Left forelimb (tissue), 1 donor: Measurements from ENCODE around the gene HEXB.
"Not testable (repeated sequence)": the region's sequence is repeated elsewhere in the genome, so short reads cannot be mapped to it uniquely, and the experiment has no call there.

ENCODE experiments used
- DNase-seq: peaks from one replicate; pipeline ENCODE4 v3.0.0-alpha.2; 2018; ENCODE audit warnings: low spot score

HEXB gene

GRCh38 chr5:74659172-74659571 is 25.9 kb upstream of the HEXB start:
- no peak for DNase-seq

DNA sequence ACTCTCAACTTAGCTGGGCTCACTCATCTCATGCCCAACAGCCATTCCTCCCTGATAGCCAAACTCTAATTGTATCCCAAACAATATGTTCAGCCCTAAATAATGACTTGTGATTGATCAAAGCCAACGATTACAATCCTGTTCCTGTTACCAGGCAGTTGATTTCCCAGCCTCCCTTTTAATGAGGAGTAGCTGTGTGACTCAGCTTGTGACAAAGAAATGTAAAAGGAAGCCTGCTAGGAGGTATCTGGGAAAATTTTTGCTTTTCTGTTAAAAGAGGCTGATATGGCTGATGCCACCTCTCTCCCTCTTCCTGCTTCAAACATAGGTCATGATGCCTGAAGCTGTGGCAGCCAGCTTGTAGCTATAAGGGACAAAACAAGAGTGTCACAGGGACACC is 24.9 kb upstream of the HEXB start:
- no peak for DNase-seq

DNA sequence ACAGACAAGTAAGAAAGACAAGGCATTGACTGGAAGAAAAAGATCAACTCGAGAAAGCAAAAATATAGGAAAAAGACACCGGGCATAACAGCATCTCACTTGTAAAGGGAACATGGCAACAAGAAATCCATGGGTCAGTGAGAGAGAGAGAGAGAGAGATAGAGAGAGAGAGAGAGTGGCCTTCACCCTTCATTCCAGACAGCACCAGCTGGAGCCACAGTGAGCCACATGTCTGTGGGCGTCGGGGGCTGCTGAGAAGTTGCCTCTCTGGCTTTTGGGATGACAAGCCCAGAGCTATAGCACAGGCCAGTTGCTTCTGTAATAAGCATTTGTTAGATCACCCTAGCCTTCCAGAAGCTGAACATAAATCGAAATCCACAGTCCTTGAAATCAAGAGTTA is 24.2 kb upstream of the HEXB start:
- DNase-seq: no peak

DNA sequence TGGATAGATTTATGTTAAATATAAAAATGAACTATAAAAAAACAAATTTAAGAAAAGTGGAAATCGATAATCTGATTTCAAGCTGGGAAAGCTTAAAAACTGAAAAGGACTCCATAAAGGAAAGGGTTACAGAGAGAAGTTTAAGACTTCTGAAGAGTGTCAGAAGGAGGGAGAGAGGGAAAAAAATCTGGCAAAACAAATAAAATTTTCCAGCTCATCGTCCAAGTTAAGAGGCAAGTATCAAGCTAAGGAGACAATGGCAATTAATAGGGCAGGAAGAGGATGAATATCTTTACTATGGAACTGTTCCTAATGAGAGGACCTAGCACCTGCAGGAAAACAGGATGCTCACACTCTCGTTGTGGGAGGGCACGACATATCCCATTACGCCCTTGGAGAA is 20.5 kb upstream of the HEXB start:
- DNase-seq: no peak

- no peak for DNase-seq
These were observed 19.8 kb upstream of the HEXB start for GRCh38 chr5:74665273-74665672.

GRCh38 chr5:74665816-74666215 is 19.2 kb upstream of the HEXB start:
- DNase-seq: no peak

DNA sequence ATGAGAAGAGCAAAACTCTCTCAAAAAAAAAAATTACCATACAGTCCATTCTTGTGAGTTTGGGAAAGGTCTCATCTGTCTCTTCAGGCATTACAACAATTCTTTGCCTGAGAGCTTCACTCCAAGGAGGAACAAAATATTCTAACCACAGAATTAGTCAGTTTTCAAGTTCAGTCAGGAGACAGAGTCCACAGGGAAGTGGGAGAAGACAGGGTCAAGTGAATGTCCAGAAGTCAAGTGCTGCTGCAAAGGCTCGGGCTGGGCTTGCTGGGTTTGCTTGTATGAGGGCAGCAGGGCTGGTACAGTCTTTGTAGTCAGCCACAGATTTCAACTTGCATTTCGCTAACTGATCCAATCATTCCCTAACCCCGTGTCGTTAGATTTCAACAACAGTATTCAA is 17.6 kb upstream of the HEXB start:
- no peak for DNase-seq

GRCh38 chr5:74669821-74670220 is 15.2 kb upstream of the HEXB start:
- DNase-seq: no peak

DNA sequence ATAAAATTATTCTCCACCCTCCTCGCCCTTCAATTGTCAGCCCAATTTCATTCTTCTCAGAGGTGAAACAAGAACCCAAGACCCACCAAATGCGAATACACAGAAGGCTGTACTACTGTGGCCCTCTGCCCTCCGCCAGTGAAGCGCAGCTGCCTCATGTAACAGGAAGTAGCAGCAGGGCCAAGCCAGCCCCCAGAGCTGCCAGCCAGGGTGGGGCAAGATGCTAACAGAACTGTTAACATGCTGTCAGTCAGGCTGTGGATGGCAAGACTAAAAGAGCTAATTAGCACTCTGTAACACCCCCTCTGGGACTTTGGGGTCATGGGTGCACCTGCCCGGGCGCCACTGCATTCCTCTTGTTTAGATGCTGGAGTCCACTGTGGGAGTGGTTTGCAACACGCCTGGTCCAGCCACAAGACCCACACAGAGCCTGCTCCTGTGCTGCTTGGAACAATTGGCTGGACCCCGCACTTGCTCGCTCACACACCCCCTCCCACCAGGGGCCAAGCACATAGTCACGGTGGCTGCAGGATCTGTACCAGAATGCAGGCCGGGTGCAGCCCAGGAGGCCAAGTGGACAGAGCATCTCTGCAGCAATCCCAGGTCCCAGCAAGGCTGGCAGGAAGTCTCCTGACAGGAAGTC is 14.5 kb upstream of the HEXB start:
- DNase-seq: no peak

DNA sequence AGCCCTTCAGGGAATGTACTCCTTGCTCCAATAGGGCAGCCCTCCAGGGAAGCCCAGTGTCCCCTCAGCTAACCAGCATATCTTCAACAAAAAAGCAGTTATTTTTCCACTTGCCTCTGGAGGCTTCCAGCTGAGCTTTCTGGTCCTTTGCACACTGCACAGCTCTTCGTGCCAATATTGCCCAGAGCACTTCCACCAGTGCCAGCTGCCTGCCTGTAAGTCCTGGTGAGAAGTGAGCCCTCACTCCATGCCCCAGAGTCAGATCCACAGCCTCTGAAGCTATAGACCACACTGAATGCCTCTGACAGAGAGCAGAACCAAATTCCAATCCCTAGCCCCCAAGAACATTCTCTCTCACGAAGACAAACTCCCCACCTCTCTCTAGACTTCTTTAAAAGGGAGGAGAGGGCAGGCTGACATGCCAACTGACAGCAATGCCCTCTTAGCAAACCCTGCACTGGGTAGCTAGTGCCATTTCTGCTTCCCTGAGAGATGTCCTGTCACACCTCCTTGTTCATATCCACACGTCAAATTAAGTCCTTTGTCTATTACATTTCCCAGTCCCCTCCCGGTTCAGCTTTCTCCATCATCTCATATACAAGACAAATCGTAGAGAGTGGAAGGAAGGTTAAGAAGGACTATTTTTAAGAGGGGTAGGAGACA is 12.7 kb upstream of the HEXB start:
- no peak for DNase-seq

DNA sequence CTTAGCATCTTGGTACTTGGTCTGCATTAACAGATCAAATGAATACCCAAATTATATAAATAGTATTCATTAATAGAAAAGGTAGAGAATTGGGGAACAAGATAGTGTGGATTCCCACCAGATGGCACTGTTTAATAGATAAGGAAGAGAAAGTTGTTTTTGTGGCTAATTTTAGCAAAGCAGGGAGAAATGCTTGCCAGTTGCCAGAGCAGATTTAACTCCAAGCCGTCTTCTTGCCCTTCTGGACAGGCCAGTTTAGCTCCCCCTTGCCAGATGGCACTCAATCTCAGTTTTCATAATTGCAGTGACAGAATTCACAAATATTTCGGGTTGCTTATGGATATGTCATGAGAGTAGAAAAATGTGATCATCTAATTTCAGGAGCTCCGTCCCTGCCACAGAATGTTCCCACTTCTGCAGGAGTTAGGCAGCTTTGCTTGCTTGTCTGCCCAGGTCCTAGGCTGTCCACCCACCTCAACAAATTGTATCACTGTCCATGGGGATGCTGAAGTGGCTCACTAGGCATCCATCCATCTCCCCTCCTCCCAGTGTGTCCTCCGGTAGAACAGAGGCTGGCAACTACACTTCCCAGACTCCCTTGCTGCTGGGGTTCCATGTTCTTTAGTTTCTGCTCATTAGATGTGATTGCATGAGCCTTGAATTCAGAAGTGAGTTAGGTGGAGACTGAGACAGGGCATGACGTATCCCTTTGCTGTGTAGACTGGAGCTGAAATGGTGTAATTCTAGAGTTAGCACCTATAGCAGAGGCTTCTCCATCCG is 11.8 kb upstream of the HEXB start:
- no peak for DNase-seq

DNA sequence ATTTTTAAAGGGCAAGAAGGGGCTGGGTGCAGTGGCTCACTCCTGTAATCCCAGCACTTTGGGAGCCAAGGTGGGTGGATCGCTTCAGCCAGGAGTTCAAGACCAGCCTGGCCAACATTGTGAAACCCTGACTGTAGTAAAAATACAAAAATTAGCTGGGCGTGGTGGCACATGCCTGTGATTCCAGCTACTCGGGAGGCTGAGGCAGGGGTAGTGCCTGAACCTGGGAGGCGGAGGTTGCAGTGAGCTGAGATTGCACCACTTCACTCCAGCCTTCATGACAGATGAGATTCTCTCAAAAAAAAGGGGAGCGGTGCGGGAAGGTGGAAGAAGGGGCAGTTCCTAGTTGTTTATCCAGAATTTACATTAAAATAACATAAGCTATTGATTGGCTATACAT is 8.6 kb upstream of the HEXB start:
- not testable (repeated sequence) for DNase-seq

DNA sequence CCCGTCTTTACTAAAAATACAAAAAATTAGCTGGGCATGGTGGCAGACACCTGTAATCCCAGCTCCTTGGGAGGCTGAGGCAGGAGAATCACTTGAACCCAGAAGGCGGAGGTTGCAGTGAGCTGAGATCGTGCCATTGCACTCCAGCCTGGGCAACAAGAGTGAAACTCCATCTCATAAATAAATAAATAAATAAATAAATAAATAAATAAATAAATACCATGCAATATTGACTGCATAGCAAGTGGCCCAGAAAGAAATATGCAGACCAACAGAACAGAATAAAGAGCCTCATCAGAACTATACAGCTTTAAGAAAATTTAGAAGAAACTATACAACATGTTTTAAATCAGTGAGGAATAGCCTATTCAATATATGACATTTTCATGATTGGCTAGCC is 6.9 kb upstream of the HEXB start:
- DNase-seq: not testable (repeated sequence)

DNA sequence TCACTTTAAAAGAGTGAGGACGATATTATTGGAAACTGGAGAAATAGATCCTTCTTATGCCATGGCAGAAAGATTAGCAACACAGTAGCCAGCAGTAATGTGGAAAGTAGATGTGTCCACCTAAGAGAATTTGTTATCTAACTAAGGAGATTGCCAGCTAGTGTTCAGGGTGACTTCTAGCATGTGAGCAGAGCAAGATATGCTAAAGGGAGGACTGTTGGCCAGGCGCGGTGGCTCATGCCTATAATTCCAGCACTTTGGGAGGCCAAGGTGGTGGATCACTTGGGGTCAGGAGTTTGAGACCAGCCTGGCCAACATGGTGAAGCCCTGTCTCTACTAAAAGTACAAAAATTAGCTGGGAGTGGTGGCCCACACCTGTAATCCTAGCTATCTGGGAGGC is 5.7 kb upstream of the HEXB start:
- not testable (repeated sequence) for DNase-seq

- no peak for DNase-seq
These were observed 5.1 kb upstream of the HEXB start for GRCh38 chr5:74679966-74680365.

GRCh38 chr5:74685979-74686631 is 1.1 kb downstream of the HEXB start:
- no peak for DNase-seq

GRCh38 chr5:74686962-74687751 is 2.1 kb downstream of the HEXB start:
- no peak for DNase-seq

- no peak for DNase-seq
These were observed 8.2 kb downstream of the HEXB start for GRCh38 chr5:74693191-74693590.

DNA sequence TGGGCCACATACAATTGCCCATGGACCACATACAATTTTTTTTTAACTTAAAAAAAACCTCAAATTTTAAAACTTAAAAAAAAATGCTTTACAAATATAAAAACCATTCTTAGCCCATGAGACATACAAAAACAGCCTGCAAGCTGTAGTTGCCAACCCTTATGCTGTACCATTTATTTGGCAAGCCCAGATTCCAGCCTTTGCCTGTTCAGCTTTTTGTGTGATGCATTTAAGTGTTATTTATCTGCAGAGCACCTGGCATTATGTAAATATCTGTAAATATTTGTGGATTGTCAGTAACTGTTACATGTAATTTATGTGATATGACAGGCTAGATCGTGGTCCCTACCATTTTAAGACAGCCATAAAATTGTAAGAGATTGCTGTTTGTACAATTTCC is 32.6 kb downstream of the HEXB start:
- no peak for DNase-seq

GRCh38 chr5:74722271-74722670 is 37.2 kb downstream of the HEXB start:
- no peak for DNase-seq

GRCh38 chr5:74725331-74725730 is 40.3 kb downstream of the HEXB start:
- DNase-seq: no peak

DNA sequence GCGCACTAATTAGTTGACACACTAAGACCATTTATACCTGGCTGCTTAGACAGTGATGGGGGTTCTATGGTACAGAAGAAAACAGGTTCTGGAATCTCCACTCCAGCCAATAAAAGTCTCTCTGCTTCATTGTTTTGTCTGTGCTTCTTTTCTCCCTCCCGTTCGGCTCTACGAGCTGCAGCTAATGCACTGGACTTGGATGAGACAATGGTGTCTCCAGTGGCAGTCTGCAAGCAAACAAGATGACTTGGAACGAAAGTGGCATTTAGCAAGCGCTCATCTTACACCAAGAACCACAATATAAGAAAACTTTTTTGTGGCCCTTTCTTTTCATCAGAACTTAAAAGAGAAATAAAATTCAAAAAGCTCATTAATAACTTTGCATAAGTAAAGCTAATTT is 51.7 kb downstream of the HEXB start:
- DNase-seq: no peak
